K562 (cell line): ENCODE measurements around the gene NFATC2.

Source experiments
- CTCF ChIP-seq, 3 experiments: IDR thresholded peaks in 2 of 3; conservative IDR thresholded peaks in 1 of 3; 2 replicates each; pipeline ENCODE4 v1.5.1; 2011 to 2012; ENCODE audit warnings: low read length in 3 of 3, mild to moderate bottlenecking in 3 of 3, control low read depth in 2 of 3, improper control_type of control experiment in 1 of 3, inconsistent platforms in 1 of 3, low read depth in 1 of 3, mixed read lengths in 1 of 3, moderate library complexity in 1 of 3; ENCODE audit not compliant: insufficient read depth in 2 of 3
- EHMT2 ChIP-seq: fragments of 450-650 bp; IDR thresholded peaks from 2 replicates; pipeline ENCODE4 v1.6.1; 2018; ENCODE audit warnings: antibody characterized with exemption
- KDM4B ChIP-seq, 2 experiments: fragments of 450-650 bp in 1 of 2; sonication (generic) in 1 of 2; IDR thresholded peaks; 2 replicates each; pipeline ENCODE4 v1.6.1; 2016 to 2017; ENCODE audit warnings: borderline replicate concordance in 2 of 2, antibody characterized with exemption in 1 of 2, low read depth in 1 of 2, mild to moderate bottlenecking in 1 of 2
- POLR2AphosphoS5 ChIP-seq: IDR thresholded peaks from 2 replicates; pipeline ENCODE4 v1.6.1; 2011; ENCODE audit warnings: mild to moderate bottlenecking, low read depth, low read length, moderate library complexity; ENCODE audit not compliant: control insufficient read depth, insufficient read depth
- ZNF274 ChIP-seq: IDR thresholded peaks from 2 replicates; pipeline ENCODE4 v1.6.1; 2011; ENCODE audit warnings: low read depth, mild to moderate bottlenecking, low read length, moderate library complexity, borderline replicate concordance
- ZNF764 ChIP-seq: fragments of 250-450 bp; sonication (Bioruptor Pico); IDR thresholded peaks from 2 replicates; pipeline ENCODE4 v1.4.0; 2020; ENCODE audit warnings: low read depth, mild to moderate bottlenecking, moderate library complexity
- TF ChIP-seq, protein P1 (sequence below), 2 experiments: fragments of 450-650 bp; formaldehyde crosslinking in 1 of 2; IDR thresholded peaks; 2 replicates each; pipeline versions ENCODE4 v1.4.0 to v1.6.1; 2014 to 2020; ENCODE audit warnings: mild to moderate bottlenecking in 2 of 2, borderline replicate concordance in 1 of 2, low read depth in 1 of 2

- no peak for TF ChIP-seq EHMT2
- TF ChIP-seq POLR2AphosphoS5, result no peak
- TF ChIP-seq ZNF274, result no peak
- no peak for TF ChIP-seq KDM4B (IDR thresholded peaks at IDR 0.05; ENCODE audit: borderline replicate concordance in 2 of 2, low read depth in 1 of 2)
- no peak for TF ChIP-seq ZNF764
- TF ChIP-seq, protein P1, sequence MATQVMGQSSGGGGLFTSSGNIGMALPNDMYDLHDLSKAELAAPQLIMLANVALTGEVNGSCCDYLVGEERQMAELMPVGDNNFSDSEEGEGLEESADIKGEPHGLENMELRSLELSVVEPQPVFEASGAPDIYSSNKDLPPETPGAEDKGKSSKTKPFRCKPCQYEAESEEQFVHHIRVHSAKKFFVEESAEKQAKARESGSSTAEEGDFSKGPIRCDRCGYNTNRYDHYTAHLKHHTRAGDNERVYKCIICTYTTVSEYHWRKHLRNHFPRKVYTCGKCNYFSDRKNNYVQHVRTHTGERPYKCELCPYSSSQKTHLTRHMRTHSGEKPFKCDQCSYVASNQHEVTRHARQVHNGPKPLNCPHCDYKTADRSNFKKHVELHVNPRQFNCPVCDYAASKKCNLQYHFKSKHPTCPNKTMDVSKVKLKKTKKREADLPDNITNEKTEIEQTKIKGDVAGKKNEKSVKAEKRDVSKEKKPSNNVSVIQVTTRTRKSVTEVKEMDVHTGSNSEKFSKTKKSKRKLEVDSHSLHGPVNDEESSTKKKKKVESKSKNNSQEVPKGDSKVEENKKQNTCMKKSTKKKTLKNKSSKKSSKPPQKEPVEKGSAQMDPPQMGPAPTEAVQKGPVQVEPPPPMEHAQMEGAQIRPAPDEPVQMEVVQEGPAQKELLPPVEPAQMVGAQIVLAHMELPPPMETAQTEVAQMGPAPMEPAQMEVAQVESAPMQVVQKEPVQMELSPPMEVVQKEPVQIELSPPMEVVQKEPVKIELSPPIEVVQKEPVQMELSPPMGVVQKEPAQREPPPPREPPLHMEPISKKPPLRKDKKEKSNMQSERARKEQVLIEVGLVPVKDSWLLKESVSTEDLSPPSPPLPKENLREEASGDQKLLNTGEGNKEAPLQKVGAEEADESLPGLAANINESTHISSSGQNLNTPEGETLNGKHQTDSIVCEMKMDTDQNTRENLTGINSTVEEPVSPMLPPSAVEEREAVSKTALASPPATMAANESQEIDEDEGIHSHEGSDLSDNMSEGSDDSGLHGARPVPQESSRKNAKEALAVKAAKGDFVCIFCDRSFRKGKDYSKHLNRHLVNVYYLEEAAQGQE (IDR thresholded peaks at IDR 0.05; ENCODE audit: borderline replicate concordance), result no peak
- TF ChIP-seq, protein P1 (CRISPR knock-in tag; IDR thresholded peaks at IDR 0.05; ENCODE audit: low read depth), result no peak
- no peak for TF ChIP-seq CTCF (IDR thresholded peaks at IDR 0.05 in 2 of 3, conservative IDR thresholded peaks at IDR 0.05 in 1 of 3; ENCODE audit: insufficient read depth in 2 of 3, low read depth in 1 of 3, low read length in 3 of 3)
These were observed 129.5 kb downstream of the NFATC2 start for GRCh38 chr20:51412951-51413481.
